Activated T-cell treated with anti-CD3 and anti-CD28 coated beads for 48 hours (primary cell): ENCODE measurements around the gene ATG16L1.

ENCODE experiments used
- DNase-seq: peaks from one replicate; pipeline ENCODE4 v3.0.0-alpha.2; 2020; ENCODE audit warnings: low read depth

The ATG16L1 gene

DNA sequence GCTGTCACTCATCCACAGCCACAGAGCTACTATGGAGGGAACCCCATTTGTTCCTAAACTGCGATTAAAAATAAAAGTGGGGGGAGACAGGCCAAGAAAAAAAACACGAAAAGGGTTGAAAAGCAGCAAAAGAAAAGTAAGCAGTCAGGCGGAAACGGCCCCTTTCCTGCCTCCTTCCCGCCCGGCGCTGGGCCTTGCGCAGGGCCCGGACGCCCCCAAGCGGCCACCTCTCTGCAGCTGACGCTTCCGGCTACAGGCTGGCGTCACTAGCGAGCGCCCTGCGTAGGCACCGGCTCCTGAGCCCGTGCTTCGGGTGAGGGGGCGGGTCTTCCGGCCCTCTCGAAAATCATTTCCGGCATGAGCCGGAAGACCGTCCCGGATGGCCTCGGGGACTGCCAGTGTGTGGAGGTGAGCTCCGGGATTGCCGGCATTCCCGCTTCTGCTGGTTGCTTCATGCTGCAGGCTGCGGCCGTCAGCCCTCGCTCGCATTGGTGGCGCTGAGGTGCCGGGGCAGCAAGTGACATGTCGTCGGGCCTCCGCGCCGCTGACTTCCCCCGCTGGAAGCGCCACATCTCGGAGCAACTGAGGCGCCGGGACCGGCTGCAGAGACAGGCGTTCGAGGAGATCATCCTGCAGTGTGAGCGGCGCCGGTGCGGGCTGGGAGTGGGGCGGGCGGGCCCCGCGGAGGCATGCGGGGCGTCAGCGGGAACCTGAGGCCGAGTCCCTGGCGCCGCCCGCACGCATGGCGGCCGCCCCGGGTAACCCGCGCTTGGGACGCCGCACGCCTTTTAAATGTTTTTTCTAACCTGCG lies at the start of gene ATG16L1:
TSS of gene ATG16L1 (plus strand) at position 368 of the 811 bp plus-strand sequence. CDS start at position 523, 155 bp downstream.
- peak; percentile 96 for DNase-seq

DNA sequence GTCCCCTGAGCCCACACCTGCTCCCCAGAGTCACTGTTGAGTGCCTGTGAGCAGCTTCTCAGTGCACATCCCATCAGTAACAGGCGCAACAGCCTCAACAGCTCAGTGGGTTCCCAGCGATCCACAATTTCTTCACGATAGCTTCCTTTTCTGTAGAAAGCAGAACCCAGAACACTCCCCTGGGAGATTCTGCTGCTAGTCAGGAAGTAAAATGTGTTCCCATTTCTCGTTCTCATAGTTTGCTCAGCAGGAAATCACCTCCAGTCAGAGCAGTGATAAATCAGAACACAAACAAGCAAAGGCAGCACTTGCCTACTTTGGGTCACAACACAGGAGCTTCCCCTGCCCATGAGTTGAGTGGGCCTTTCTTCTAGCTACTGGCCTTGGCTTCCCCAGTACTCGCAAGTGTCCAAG lies 48.9 kb upstream of the ATG16L1 start:
- no peak for DNase-seq

DNA sequence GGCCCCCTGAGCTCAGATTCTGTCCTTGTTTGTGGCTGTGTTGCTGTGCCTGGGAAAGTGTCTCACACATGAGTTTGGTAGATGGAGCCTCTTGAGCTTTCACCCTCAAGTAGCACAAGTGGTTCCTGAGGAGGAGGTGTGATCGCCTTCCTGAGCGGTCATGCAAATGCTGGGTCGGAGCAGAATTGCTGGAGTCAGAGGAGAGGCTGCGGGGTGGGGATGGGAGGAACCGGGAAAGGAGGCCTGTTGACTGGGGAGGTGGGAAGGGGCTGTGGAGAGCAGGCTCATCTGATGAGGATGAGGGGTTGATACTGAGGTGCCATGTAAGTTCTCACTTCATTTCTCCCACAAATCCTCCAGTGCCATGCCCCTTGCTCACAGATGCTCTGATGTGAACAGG lies 48.4 kb upstream of the ATG16L1 start:
- no peak for DNase-seq

DNA sequence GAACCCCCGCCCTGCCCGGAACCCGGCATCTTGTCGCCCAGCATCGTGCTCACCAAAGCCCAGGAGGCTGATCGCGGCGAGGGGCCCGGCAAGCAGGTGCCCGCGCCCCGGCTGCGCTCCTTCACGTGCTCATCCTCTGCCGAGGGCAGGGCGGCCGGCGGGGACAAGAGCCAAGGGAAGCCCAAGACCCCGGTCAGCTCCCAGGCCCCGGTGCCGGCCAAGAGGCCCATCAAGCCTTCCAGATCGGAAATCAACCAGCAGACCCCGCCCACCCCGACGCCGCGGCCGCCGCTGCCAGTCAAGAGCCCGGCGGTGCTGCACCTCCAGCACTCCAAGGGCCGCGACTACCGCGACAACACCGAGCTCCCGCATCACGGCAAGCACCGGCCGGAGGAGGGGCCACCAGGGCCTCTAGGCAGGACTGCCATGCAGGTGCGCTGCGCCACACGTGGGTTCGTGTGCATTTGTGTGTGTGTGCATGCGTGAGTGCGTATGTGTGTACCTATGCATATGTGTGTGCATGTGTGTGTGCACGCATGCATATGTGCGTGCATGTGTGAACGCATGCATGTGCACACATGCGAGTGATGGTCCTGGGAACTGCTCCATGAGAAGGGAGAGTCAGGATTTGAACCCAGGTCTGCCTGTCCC lies 47.1 kb upstream of the ATG16L1 start:
- DNase-seq = no peak

DNA sequence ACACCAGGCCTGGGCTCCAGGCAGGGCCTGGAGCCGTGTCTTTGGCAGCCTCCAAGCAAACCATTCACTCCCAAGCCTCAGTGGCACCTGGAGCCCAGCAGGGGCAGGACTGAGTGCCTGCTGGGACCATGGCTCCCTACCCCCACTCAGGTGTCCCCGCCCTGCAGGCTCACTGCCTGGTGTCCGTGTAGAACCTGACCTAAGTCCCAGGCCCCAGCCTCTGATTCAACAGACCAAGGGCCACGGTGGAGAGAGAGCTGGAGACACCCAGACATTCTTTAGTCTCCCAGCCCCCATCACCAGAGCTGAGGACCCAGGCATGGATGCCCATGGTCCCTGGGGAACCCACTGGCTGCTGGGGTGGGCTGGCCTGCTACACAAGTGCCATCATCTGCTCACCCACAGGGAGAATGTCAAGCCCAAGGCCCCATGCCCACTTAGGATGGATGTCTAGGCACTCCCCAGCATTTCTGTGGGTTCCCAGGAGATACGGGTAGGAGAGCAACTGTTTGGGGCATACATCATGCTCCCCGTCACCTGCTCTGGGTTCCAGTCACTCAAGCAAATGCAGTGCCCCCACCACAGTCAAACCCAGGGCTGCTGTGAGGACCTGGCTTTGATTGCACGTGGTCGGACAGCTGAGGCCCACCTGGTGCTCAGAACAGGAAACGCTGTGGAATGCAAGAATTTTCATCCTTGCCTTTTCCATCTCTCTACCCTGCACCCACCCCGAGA lies 42.9 kb upstream of the ATG16L1 start:
- DNase-seq = no peak

DNA sequence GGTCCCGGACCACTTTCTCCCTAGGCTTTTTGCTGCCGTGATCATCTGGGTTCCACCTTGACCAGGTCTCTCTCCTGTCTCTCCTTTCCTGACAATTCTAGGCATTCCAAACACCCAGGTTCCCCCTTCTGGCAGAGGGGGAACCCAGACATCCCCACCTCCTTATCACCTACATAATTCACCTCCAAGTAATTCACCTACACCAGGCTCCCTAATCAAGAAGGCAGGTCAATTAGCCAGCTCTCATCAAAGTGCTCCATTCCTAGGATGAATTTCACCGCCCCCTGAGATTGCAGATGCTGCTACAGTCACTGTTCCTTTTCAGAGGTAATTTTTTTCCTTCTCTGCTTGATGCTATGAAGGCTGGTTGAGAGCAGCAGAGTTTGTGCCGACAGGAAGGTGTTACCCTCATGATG lies 42.3 kb upstream of the ATG16L1 start:
- DNase-seq = no peak

DNA sequence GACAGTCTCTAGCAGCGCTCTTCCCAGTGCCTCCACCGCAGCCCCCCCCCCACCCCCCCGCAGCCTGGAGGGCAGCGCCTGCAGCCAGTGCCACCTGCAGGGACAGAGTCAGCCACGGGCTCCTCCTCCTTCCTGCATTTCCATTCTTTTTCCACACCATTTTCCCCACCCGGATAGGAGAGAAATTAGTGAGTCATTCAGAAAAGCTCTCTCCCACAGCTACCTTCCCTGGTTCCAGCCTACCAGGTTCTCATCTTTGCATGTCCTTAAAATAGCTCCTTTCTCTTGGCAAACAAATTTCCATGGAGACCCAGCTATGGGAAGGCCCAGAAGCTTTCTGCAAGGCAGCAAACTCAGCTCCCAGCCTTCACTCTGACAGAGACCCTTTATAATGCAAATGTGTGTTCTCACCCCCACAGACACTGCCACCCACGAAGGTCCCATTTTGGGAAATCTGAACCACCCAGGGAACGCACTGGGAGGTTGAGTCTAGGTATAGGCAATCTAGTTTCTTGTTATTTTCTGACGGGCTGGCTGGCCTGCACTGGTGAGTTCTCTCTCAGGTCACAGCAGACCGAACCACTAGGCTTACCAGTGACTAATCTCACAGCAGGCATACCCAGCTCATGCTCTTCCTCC lies 41.8 kb upstream of the ATG16L1 start:
- DNase-seq = no peak

DNA sequence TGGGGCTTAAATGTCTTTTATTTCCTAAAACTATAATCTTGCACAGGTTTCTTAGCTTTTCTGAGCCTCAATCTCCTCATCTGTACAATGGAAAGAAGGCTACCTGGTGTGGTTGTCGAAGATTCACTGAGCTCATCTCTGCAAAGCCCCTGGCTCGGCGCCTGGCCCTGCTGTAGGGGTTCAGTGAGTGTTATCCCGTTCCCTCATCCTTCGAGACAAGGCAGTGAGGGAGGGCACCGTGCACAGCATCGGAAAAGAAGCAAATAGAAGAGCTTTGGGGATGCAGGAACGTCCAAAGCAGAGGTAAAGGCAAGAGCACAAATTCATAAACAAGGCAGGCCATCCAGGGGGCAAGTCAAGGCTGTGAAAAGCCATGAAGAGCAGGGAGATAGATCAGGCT lies 41.2 kb upstream of the ATG16L1 start:
- no peak for DNase-seq

DNA sequence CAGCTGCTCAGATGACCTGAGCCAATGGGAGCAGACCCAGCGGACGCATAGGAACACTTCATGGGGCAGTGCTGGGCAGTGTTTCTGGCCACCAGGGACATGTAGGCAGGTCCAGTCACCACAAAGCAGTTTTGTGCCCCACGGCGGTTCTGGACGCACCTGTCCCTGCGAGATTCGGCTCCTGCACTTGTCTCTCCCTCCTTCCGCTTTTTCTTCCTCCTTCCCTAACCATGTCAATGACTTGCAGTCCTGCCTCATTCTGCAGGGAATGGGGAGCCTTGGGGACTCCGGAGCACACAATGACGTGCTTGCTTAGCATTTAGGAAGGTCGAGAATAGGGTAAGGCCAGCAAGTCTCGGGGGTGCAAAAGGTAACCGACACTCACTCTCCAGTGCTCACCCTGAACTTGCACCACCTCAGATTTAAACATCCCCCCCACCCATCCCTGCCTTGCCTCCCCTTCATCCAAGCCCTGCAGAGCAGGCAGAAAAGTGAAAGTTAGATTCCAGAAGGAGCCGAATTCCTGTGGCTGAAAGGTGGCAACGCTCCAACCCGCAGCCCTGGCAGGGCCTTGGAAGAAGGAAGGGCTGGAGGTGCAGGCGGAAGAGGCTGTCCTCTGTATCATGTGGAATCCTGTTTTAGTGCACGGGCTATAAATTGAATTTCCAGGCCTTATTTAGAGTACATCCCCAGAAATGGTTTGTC lies 40.5 kb upstream of the ATG16L1 start:
- DNase-seq = no peak

DNA sequence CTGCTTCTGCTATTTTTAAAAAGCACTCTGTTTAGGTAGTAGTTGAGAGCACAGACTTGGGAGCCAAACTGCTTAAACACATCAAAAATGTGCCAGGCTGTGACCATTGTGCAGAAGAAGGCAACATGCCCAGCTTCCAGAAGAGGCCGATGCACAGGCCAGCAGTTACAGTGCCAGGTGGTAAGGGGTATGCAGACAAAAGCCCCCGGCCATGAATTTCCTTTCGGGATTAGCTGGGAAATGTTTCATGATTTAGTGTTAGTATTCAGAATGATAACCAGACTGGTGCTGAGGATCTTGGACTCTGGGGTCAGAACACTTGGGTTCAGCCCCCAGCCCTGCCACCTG lies 40.0 kb upstream of the ATG16L1 start:
- DNase-seq = no peak

DNA sequence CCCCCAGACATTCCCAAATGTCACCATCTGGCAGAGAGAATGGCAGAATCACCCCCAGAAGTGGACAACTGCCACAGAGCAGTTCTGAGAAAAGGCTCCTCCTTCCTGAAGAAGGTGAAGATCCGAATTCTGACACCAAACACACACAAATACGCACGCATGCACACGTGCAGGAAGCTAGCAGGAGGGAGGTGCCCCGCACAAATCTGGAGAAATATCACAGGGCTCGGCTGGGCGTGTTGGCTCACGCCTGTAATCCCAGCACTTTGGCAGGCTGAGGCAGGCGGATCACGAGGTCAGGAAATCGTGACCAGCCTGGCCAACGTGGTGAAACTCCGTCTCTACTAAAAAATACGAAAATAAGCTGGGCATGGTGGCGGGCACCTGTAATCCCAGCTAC lies 38.5 kb upstream of the ATG16L1 start:
- DNase-seq = no peak

DNA sequence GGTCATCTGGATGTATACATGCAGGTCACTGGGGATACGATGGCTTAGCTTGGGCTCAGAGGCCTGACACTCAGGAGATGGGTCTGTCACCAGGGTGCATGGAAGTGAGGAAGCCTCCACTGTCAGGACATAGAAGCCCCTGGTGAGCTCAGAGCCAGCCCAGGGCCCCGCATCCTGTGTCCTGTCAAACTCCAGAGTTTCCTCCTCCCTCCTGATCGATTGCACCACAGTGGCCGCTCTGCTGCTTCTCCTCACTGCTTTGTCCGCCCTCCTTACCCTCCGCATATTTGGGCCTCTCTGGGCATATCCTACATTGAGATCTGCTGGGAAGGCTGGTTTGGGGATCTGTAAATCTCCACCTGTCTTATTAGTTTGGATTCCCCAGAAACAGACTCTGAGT lies 37.5 kb upstream of the ATG16L1 start:
- DNase-seq = no peak

DNA sequence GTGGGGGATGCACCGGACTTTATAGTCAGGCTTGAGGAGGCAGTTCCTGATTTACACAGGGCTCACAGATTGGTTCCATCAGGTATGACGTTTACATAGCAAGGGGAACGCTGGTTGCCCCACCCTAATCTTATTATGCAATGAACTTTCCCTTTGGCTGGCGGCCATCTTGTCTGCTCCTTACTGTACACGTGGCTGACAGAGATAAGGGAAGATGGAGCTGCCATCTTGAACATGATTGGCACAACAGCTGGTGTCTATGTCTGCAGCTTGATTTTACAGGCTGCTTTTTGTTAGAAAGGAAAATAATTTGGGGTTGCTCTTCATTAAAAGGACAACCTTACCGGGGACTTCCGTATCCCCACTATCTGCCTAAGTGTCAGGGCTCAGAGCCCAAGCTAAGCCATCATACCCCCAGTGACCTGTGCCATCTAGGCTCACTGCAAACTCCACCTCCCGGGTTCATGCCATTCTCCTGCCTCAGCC lies 33.5 kb upstream of the ATG16L1 start:
- DNase-seq = no peak

DNA sequence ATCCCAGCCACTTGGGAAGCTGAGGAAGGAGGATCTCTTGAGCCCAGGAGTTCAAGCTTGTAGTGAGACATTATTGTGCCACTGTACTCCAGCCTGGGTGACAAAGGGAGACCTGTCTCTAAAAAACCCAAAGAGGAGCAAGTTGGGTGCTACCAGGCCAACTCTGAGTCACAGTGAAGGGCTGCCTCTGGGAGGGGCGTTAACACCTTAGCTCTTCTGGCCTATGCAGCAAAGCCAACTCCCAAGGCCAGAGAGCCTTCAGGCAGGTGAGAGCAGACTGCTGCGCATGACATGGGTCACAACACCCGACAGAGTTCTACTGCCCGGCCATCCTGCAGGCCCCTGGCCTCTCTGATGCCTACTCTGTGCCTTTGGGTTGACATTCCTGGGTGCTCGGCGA lies 32.6 kb upstream of the ATG16L1 start:
- no peak for DNase-seq

DNA sequence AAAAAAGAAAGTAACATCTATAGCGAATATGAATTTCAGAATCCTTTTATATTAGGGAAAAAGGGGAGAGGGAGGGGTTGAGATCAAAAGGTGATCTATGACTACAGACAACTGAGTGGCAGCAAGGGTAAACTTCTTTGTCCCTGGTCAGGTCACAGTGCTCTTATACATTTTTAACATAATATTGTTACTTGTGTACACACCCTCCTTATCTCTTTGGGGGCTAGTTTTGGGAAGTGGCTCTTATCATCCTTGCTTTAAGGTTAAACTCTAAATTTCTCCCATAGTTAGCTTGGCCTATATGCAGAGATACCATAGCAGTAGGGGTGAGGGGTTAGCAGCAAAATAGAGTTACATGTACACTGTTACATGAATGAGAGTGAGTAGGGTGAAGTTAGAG lies 31.6 kb upstream of the ATG16L1 start:
- no peak for DNase-seq

DNA sequence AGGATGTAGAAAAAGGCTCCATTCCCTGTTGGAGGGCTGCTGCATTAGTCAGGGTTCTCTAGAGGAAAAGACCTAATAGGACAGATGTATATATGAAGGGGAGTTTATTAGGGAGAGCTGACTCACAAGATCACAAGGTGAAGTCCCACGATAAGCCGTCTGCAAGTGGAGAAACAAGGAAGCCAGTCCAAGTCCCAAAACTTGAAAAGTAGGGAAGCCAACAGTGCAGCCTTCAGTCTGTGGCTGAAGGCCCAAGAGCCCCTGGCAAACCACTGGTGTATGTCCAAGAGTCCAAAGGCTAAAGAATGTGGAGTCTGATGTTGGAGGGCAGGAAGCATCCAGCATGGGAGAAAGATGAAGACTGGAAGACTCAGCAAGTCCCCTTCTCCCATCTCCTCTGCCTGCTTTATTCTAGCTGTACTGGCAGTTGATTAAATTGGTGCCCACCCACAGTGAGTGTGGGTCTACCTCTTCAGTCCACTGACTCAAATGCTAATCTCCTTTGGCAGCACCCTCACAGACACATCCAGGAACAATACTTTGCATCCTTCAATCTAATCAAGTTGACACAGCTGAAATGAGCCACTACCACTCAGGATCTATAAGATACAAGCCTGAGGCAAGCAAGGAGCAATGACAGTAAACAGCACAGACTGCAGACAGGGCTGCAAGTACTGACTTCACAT lies 30.0 kb upstream of the ATG16L1 start:
- no peak for DNase-seq

DNA sequence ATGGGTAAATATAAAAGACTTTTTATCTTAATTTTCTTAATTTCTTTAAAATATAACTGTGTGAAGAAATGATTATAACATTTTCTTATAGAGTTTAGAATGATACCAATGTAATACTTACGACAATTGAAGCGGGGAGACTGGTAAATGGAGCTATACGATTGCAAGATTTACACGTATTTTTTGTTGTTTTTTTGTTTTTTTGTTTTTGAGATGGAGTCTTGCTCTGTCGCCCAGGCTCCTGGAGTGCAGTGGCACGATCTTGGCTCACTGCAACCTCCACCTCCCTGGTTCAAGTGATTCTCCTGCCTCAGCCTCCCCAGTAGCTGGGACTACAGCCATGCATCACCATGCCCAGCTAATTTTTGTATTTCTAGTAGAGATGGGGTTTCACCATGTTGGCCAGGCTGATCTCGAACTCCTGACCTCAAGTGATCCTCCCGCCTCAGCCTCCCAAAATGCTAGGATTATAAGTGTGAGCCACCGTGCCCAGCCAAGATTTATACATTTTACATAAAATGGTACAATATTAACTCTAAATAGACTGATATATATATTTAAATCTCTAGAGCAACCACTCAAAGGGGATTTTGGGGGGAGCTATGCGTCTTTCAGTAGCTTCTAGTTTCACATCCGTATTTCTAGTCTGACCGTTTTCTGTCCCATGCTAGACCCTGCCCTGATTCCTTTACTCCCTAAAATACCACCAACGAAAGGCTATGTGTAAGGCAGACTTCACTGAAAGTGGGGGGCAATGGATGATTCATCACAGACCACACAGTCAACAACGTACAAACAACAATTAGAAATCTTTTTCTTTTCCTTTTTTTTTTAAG lies 28.2 kb upstream of the ATG16L1 start:
- no peak for DNase-seq

DNA sequence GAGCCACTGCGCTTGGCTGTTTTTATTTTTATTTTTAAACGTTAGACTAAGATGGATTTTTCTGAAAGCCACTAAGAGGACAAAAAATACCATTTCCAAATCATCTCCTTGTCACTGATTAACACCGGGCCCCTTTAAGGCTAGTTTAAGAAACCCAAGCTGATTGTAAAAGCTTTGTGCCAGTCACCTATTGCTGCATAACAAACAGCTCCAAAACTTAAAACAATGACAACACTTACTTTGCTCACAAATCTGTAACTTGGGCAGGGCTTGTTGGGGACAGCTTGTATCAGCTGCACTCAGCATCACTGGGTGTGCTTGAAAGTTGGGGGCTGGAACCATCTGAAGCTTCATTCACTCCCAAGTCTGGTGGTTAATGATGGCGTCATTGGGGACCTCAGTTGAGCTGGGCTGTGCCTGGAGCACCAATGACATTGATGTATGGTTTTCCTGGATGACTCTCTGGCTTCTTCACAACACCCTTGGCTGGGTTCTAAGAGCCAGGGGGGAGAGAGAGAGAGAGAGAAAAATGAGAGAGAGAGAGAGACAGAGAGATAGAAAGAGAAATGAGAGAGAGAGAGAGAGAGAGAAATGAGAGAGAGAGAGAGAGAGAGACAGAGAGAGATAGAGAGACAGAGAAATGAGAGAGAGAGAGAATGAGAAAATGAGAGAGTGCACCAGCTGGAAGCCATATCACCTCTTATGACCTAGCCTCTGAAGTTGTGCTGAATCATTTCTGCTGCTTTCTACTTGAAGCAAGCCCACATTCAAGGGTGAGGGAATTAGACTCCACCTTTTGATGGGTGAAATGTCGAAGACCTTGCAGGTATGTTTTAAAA lies 26.0 kb upstream of the ATG16L1 start:
- DNase-seq = no peak

DNA sequence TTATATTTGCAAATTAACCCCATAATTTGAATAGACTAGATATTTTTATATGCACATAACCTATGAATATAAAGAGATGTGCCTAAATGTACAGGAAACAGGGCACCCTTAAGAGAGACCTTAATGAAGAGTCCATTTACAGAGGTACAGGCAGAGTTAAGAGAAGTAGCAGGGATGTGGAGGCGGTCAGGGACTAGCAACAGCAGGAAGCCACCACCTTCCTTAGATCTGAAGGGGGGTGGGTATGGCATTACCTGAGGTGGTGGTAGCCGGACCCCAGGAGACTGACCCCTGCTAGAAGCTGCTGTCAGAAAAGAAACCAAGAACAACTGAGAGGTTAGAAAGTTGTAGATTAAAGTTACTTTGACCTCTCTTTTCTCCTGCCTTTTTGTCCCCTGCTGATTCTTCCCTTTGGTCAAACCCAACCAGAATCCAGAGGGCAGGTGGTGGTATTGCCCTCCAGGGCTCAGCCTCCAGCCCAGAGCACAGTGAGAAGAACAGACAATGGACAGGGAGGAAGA lies 24.9 kb upstream of the ATG16L1 start:
- no peak for DNase-seq
